ENCODE results near the gene COPB1. TPM values are rescaled to one million over a fixed set of nuclear protein-coding genes. Genes with fewer than 3 reads are reported as not detected.

COPB1 gene
- total RNA-seq, 4 donors from 2014 or later, result 62.8 to 66.0 (median 64.8) TPM

GRCh38 chr11:14435717-14436512, 63.7 kb downstream of the COPB1 start:
- 76% methylated on average over 3 of the region's 3 CpGs for WGBS

GRCh38 chr11:14425621-14426020, 74.0 kb downstream of the COPB1 start:
- Histone ChIP-seq H3K4me3 (no peak overlapping the region), H3K9me3 (no peaks in the 10 kb centered on the region), H3K4me1 (peaks cover 13% of the 10 kb centered on the region), H3K27me3 (no peaks in the 10 kb centered on the region), H3K27ac (no peak overlapping the region), H3K36me3 (no peaks in the 10 kb centered on the region)
- no peak for DNase-seq (ENCODE audit: low spot score in 2 of 2)
- TF ChIP-seq EP300 (IDR thresholded peaks at IDR 0.05) (no peak), POLR2AphosphoS5 (IDR thresholded peaks at IDR 0.05) (no peak)

More at GRCh38 chr11:14435717-14436512, 63.7 kb downstream of the COPB1 start:
- no peak overlapping the region for H3K4me3 ChIP-seq
- H3K4me1 ChIP-seq, result no peaks in the 10 kb centered on the region
- H3K9me3 ChIP-seq, result no peaks in the 10 kb centered on the region
- no peaks in the 10 kb centered on the region for H3K27me3 ChIP-seq
- DNase-seq (ENCODE audit: low spot score in 2 of 2), result no peak
- no peak overlapping the region for H3K27ac ChIP-seq
- H3K36me3 ChIP-seq, result no peaks in the 10 kb centered on the region
- TF ChIP-seq EP300 (IDR thresholded peaks at IDR 0.05), result no peak
- no peak for TF ChIP-seq CTCF (IDR thresholded peaks at IDR 0.05)
- TF ChIP-seq POLR2AphosphoS5 (IDR thresholded peaks at IDR 0.05), result no peak

GRCh38 chr11:14424096-14424495, 75.5 kb downstream of the COPB1 start:
- Histone ChIP-seq H3K9me3 (no peaks in the 10 kb centered on the region), H3K4me1 (peaks cover 13% of the 10 kb centered on the region), H3K4me3 (no peak overlapping the region), H3K36me3 (no peaks in the 10 kb centered on the region), H3K27ac (no peak overlapping the region), H3K27me3 (no peaks in the 10 kb centered on the region)
- DNase-seq (ENCODE audit: low spot score in 2 of 2), result no peak
- TF ChIP-seq POLR2A (IDR thresholded peaks at IDR 0.05) (no peak), POLR2AphosphoS5 (IDR thresholded peaks at IDR 0.05) (no peak), CTCF (IDR thresholded peaks at IDR 0.05) (no peak), EP300 (IDR thresholded peaks at IDR 0.05) (no peak)

- Histone ChIP-seq H3K4me3 (no peak overlapping the region), H3K4me1 (peaks cover 13% of the 10 kb centered on the region), H3K27me3 (no peaks in the 10 kb centered on the region), H3K36me3 (no peaks in the 10 kb centered on the region), H3K9me3 (no peaks in the 10 kb centered on the region), H3K27ac (no peak overlapping the region)
- 77% methylated on average over 2 of the region's 2 CpGs for WGBS
- DNase-seq (ENCODE audit: low spot score in 2 of 2), result no peak
- TF ChIP-seq POLR2AphosphoS5 (IDR thresholded peaks at IDR 0.05), result no peak
- TF ChIP-seq POLR2A (IDR thresholded peaks at IDR 0.05), result no peak
- TF ChIP-seq EP300 (IDR thresholded peaks at IDR 0.05), result no peak
- TF ChIP-seq CTCF (IDR thresholded peaks at IDR 0.05), result no peak
These were observed 76.0 kb downstream of the COPB1 start for GRCh38 chr11:14423633-14424032.

GRCh38 chr11:14422814-14423182, 76.8 kb downstream of the COPB1 start:
- no peak for DNase-seq (ENCODE audit: low spot score in 2 of 2)
- WGBS, result 30% methylated on average over 2 of the region's 2 CpGs
- H3K4me1 ChIP-seq, result peaks cover 13% of the 10 kb centered on the region
- no peaks in the 10 kb centered on the region for H3K36me3 ChIP-seq
- no peaks in the 10 kb centered on the region for H3K9me3 ChIP-seq
- H3K27me3 ChIP-seq, result no peaks in the 10 kb centered on the region
- H3K4me3 ChIP-seq, result no peak overlapping the region
- no peak overlapping the region for H3K27ac ChIP-seq
- TF ChIP-seq POLR2A (IDR thresholded peaks at IDR 0.05) (no peak), POLR2AphosphoS5 (IDR thresholded peaks at IDR 0.05) (no peak), CTCF (IDR thresholded peaks at IDR 0.05) (no peak), EP300 (IDR thresholded peaks at IDR 0.05) (no peak)
